WTC11 (cell line): Measurements from ENCODE around the gene ZRANB1. TPM values are rescaled to one million over a fixed set of nuclear protein-coding genes. Genes with fewer than 3 reads are reported as not detected.
A peak's percentile ranks its signal among the peaks of the same experiment; 100 is the strongest.

Experiments
- ATAC-seq: fragments of 200-7000 bp; cut with Tn5 transposase; 2 replicates; pipeline ENCODE4 v1.10.0; 2021; ENCODE audit warnings: mild to moderate bottlenecking, moderate library complexity
- CTCF ChIA-PET: fragments of 300-600 bp; sonication (Branson Sonifier 250); formaldehyde crosslinking; loops from one replicate; lab custom pipeline; 2021; ENCODE audit warnings: antibody characterized with exemption; lab: Charles Lee
- POLR2A ChIA-PET: fragments of 350-600 bp; sonication (Branson Sonifier 250); formaldehyde crosslinking; loops from one replicate; lab custom pipeline; 2021; ENCODE audit warnings: antibody characterized with exemption; lab: Charles Lee
- DNase-seq: peaks from one replicate; pipeline ENCODE4 v3.0.0; 2021; ENCODE audit warnings: low spot score
- H3K27ac Mint-ChIP-seq: 2 replicates; pipeline ENCODE4 v1.8.0; 2021; ENCODE audit warnings: mixed read lengths
- H3K27me3 Mint-ChIP-seq: 2 replicates; pipeline ENCODE4 v1.8.0; 2021; ENCODE audit warnings: low read depth, mild to moderate bottlenecking, moderate library complexity, mixed read lengths
- H3K36me3 Mint-ChIP-seq: 2 replicates; pipeline ENCODE4 v1.8.0; 2021; ENCODE audit warnings: mixed read lengths
- H3K4me1 Mint-ChIP-seq: 2 replicates; pipeline ENCODE4 v1.8.0; 2022; ENCODE audit warnings: mixed read lengths
- H3K4me3 Mint-ChIP-seq: 2 replicates; pipeline ENCODE4 v1.8.0; 2021; ENCODE audit warnings: mild to moderate bottlenecking, moderate library complexity, mixed read lengths
- H3K9me3 Mint-ChIP-seq: 2 replicates; pipeline ENCODE4 v1.8.0; 2021; ENCODE audit warnings: mixed read lengths
- AFF4 ChIP-seq: sonication (generic); formaldehyde crosslinking; IDR thresholded peaks from 2 replicates; pipeline ENCODE4 v1.8.1; 2023; ENCODE audit warnings: mild to moderate bottlenecking, missing genetic modification reagents, borderline replicate concordance
- CBFB ChIP-seq: sonication (generic); formaldehyde crosslinking; IDR thresholded peaks from 2 replicates; pipeline ENCODE4 v1.8.1; 2022; ENCODE audit warnings: mild to moderate bottlenecking, low read depth, missing genetic modification reagents
- CREM ChIP-seq: sonication (generic); formaldehyde crosslinking; IDR thresholded peaks from 2 replicates; pipeline ENCODE4 v1.8.1; 2022; ENCODE audit warnings: mild to moderate bottlenecking, missing genetic modification reagents, moderate library complexity
- ESRRA ChIP-seq: sonication (generic); formaldehyde crosslinking; IDR thresholded peaks from 2 replicates; pipeline ENCODE4 v1.8.1; 2022; ENCODE audit warnings: mild to moderate bottlenecking, missing genetic modification reagents, borderline replicate concordance
- FOXJ3 ChIP-seq: sonication (generic); formaldehyde crosslinking; IDR thresholded peaks from 2 replicates; pipeline ENCODE4 v1.9.0; 2021; ENCODE audit warnings: missing genetic modification reagents, mild to moderate bottlenecking, borderline replicate concordance
- FOXP1 ChIP-seq: sonication (generic); formaldehyde crosslinking; IDR thresholded peaks from 2 replicates; pipeline ENCODE4 v1.8.0; 2022; ENCODE audit warnings: missing genetic modification reagents, mild to moderate bottlenecking, moderate library complexity, borderline replicate concordance
- GABPB1 ChIP-seq: sonication (generic); formaldehyde crosslinking; IDR thresholded peaks from 2 replicates; pipeline ENCODE4 v1.8.1; 2023; ENCODE audit warnings: mild to moderate bottlenecking, missing genetic modification reagents
- HMGXB4 ChIP-seq: sonication (generic); formaldehyde crosslinking; IDR thresholded peaks from 2 replicates; pipeline ENCODE4 v1.8.1; 2023; ENCODE audit warnings: mild to moderate bottlenecking, moderate library complexity, missing genetic modification reagents
- NFYB ChIP-seq: sonication (generic); formaldehyde crosslinking; conservative IDR thresholded peaks from 2 replicates; pipeline ENCODE4 v1.8.0; 2022; ENCODE audit warnings: low read depth, missing genetic modification reagents
- NR3C1 ChIP-seq: sonication (generic); formaldehyde crosslinking; conservative IDR thresholded peaks from 2 replicates; pipeline ENCODE4 v1.8.1; 2023; ENCODE audit warnings: low read depth, mild to moderate bottlenecking, missing genetic modification reagents
- SMAD4 ChIP-seq: sonication (generic); formaldehyde crosslinking; IDR thresholded peaks from 2 replicates; pipeline ENCODE4 v1.8.0; 2022; ENCODE audit warnings: mild to moderate bottlenecking, missing genetic modification reagents
- USF1 ChIP-seq: sonication (generic); formaldehyde crosslinking; IDR thresholded peaks from 2 replicates; pipeline ENCODE4 v1.8.0; 2022; ENCODE audit warnings: mild to moderate bottlenecking, missing genetic modification reagents
- ZBTB21 ChIP-seq: sonication (generic); formaldehyde crosslinking; IDR thresholded peaks from 2 replicates; pipeline ENCODE4 v1.8.1; 2023; ENCODE audit warnings: mild to moderate bottlenecking, missing genetic modification reagents, borderline replicate concordance
- ZNF219 ChIP-seq: sonication (generic); formaldehyde crosslinking; IDR thresholded peaks from 2 replicates; pipeline ENCODE4 v1.8.0; 2023; ENCODE audit warnings: missing genetic modification reagents, mild to moderate bottlenecking, borderline replicate concordance
- ZNF263 ChIP-seq: sonication (generic); formaldehyde crosslinking; IDR thresholded peaks from 2 replicates; pipeline ENCODE4 v1.8.1; 2022; ENCODE audit warnings: low read depth, mild to moderate bottlenecking, moderate library complexity, missing genetic modification reagents
- total RNA-seq: library from RNA; stranded (reverse); gene quantifications from 3 replicates; pipeline ENCODE4 v1.2.3, GENCODE V29; 2021

Gene ZRANB1
- total RNA-seq, 1 experiment from 2014 or later: 15.9 TPM

- ChIA-PET CTCF (interaction anchor here (0.6 kb wide), 1 partner anchor 417 kb away, joined by 4 read pairs; no protein-coding TSS in a partner anchor), POLR2A (interaction anchor here (0.6 kb wide), 1 partner anchor 8 kb away, joined by 3 read pairs; no protein-coding TSS in a partner anchor)
- Mint-ChIP-seq H3K27me3 (no peaks in the 10 kb centered on the region), H3K4me3 (no peak overlapping the region), H3K36me3 (peaks cover 5% of the 10 kb centered on the region; the same call in 1 of the 2 replicates), H3K4me1 (peaks cover 27% of the 10 kb centered on the region), H3K9me3 (no peaks in the 10 kb centered on the region), H3K27ac (peak overlapping the region; percentile 66)
- TF ChIP-seq HMGXB4: no peak
- no peak for TF ChIP-seq CBFB (CRISPR knock-in tag)
- no peak for ATAC-seq
- no peak for DNase-seq
These were observed 11.5 kb downstream of the ZRANB1 start for GRCh38 chr10:124953421-124953820.

- no peak for ATAC-seq
These were observed 13.3 kb downstream of the ZRANB1 start for GRCh38 chr10:124955243-124955642.

GRCh38 chr10:124955868-124956267 is 13.9 kb downstream of the ZRANB1 start:
- ChIA-PET POLR2A (no interaction called here), CTCF (no interaction called here)
- ATAC-seq (no peak), DNase-seq (no peak)
- peak overlapping the region; percentile 87 for H3K27ac Mint-ChIP-seq
- H3K4me3 Mint-ChIP-seq: no peak overlapping the region
- H3K4me1 Mint-ChIP-seq: peaks cover 38% of the 10 kb centered on the region
- H3K9me3 Mint-ChIP-seq: no peaks in the 10 kb centered on the region
- peaks cover 5% of the 10 kb centered on the region; the same call in 1 of the 2 replicates for H3K36me3 Mint-ChIP-seq
- TF ChIP-seq HMGXB4 (no peak), USF1 (CRISPR knock-in tag) (no peak), GABPB1 (CRISPR knock-in tag) (no peak), FOXJ3 (no peak), CREM (CRISPR knock-in tag) (no peak), ZBTB21 (CRISPR knock-in tag) (no peak), ZNF263 (CRISPR knock-in tag) (no peak), ESRRA (CRISPR knock-in tag) (no peak), NFYB (CRISPR knock-in tag) (no peak), SMAD4 (CRISPR knock-in tag) (no peak), ZNF219 (CRISPR knock-in tag) (no peak), FOXP1 (no peak)
- no peaks in the 10 kb centered on the region for H3K27me3 Mint-ChIP-seq

More at GRCh38 chr10:124955243-124955642, 13.3 kb downstream of the ZRANB1 start:
- ChIA-PET POLR2A (no interaction called here), CTCF (no interaction called here)
- no peak for TF ChIP-seq AFF4
- TF ChIP-seq NR3C1 (CRISPR knock-in tag): no peak
- peaks cover 38% of the 10 kb centered on the region for H3K4me1 Mint-ChIP-seq
- no peak overlapping the region for H3K4me3 Mint-ChIP-seq
- no peak for DNase-seq
- H3K27me3 Mint-ChIP-seq: no peaks in the 10 kb centered on the region
- no peaks in the 10 kb centered on the region for H3K9me3 Mint-ChIP-seq
- peaks cover 5% of the 10 kb centered on the region; the same call in 1 of the 2 replicates for H3K36me3 Mint-ChIP-seq
- H3K27ac Mint-ChIP-seq: peak overlapping the region; percentile 43; the same call in 1 of the 2 replicates
